ENCODE results near the gene CYP2S1. TPM values are rescaled to one million over a fixed set of nuclear protein-coding genes. Genes with fewer than 3 reads are reported as not detected.

CYP2S1 gene
- total and polyA plus RNA-seq, 2 experiments from 2014 or later = 130 to 315 TPM

DNA sequence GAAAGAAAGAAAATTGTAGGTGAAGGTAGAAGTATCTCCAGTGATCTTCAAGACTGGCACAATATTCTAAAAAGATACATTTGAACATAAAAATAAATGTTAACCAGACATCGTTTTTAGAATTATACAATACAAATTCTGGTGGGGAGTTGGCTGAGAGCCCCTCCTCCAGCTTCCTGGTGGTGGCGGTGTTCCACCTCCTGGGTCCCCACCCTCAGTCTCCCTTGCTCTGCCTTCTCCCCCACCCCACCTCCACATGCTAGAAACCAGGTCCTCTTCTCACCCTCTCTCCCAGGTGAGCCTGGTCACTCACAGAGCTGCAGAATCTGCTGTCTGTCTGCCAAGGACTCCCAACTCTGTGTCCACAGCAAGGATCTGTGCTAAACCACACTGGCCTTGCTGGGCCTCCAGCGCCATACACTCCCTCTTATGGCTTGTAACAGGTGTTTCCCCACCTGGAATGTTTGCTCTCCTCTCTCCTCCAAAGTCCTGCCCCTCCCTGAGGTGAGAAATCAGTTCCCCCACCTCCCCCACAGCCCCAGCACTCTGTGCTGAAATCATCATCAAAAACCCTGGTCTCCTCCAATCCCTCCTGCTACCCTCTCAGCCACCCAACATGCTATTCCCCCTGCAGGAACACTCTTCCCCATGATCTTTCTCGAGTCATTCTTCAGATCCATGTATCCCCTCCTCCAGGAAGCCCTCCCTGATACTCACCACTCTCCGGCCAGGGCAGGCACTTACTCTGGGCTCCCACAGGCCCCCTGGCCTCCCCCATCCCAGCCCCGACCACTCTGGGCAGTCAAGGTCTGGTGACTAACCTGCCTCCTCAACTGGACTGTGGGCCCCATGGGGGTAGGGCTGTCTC is 20.5 kb upstream of the CYP2S1 start:
- H3F3A ChIP-seq (replicated peaks; ENCODE audit: low read depth) = peaks cover 8% of the 10 kb centered on the region; the same call in 1 of the 2 replicates
- H2AFZ ChIP-seq = no peak overlapping the region
- H3K4me2 ChIP-seq = peak overlapping the region; percentile 26; the same call in 1 of the 2 replicates
- H3K4me1 Mint-ChIP-seq = peaks cover 35% of the 10 kb centered on the region
- H3K79me2 ChIP-seq (replicated peaks; ENCODE audit: insufficient read depth) = peaks cover 8% of the 10 kb centered on the region; the same call in 1 of the 2 replicates
- H3K36me3 Mint-ChIP-seq (ENCODE audit: low read depth) = peaks cover 5% of the 10 kb centered on the region; the same call in 1 of the 3 replicates
- no peaks in the 10 kb centered on the region; the same call in 2 of the 3 replicates for H3K9me3 Mint-ChIP-seq
- ATAC-seq = peak; percentile 40
- no peaks in the 10 kb centered on the region for H3K36me3 ChIP-seq (ENCODE audit: insufficient read depth)
- peaks cover 24% of the 10 kb centered on the region for H3K4me1 ChIP-seq (ENCODE audit: insufficient read depth)
- no peak overlapping the region for H3K4me3 ChIP-seq
- no peak overlapping the region for H3K4me3 Mint-ChIP-seq
- DNase-seq (ENCODE audit: low spot score) = no peak
- H3K27ac Mint-ChIP-seq = peak overlapping the region; percentile 37; the same call in 1 of the 2 replicates
- no peaks in the 10 kb centered on the region for H4K20me1 ChIP-seq (replicated peaks; ENCODE audit: insufficient read depth)
- H3K27me3 Mint-ChIP-seq (ENCODE audit: insufficient read depth, low read depth, poor library complexity) = peaks cover 1% of the 10 kb centered on the region
- no peaks in the 10 kb centered on the region for H3K27me3 ChIP-seq (ENCODE audit: insufficient read depth)
- TF ChIP-seq, protein P1, sequence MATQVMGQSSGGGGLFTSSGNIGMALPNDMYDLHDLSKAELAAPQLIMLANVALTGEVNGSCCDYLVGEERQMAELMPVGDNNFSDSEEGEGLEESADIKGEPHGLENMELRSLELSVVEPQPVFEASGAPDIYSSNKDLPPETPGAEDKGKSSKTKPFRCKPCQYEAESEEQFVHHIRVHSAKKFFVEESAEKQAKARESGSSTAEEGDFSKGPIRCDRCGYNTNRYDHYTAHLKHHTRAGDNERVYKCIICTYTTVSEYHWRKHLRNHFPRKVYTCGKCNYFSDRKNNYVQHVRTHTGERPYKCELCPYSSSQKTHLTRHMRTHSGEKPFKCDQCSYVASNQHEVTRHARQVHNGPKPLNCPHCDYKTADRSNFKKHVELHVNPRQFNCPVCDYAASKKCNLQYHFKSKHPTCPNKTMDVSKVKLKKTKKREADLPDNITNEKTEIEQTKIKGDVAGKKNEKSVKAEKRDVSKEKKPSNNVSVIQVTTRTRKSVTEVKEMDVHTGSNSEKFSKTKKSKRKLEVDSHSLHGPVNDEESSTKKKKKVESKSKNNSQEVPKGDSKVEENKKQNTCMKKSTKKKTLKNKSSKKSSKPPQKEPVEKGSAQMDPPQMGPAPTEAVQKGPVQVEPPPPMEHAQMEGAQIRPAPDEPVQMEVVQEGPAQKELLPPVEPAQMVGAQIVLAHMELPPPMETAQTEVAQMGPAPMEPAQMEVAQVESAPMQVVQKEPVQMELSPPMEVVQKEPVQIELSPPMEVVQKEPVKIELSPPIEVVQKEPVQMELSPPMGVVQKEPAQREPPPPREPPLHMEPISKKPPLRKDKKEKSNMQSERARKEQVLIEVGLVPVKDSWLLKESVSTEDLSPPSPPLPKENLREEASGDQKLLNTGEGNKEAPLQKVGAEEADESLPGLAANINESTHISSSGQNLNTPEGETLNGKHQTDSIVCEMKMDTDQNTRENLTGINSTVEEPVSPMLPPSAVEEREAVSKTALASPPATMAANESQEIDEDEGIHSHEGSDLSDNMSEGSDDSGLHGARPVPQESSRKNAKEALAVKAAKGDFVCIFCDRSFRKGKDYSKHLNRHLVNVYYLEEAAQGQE (IDR thresholded peaks at IDR 0.05; ENCODE audit: unreplicated experiment) = no peak
- TF ChIP-seq, protein P2, sequence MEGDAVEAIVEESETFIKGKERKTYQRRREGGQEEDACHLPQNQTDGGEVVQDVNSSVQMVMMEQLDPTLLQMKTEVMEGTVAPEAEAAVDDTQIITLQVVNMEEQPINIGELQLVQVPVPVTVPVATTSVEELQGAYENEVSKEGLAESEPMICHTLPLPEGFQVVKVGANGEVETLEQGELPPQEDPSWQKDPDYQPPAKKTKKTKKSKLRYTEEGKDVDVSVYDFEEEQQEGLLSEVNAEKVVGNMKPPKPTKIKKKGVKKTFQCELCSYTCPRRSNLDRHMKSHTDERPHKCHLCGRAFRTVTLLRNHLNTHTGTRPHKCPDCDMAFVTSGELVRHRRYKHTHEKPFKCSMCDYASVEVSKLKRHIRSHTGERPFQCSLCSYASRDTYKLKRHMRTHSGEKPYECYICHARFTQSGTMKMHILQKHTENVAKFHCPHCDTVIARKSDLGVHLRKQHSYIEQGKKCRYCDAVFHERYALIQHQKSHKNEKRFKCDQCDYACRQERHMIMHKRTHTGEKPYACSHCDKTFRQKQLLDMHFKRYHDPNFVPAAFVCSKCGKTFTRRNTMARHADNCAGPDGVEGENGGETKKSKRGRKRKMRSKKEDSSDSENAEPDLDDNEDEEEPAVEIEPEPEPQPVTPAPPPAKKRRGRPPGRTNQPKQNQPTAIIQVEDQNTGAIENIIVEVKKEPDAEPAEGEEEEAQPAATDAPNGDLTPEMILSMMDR (conservative IDR thresholded peaks at IDR 0.05; ENCODE audit: low read depth in 2 of 2) = peak; percentile 49 to 61
- H3K9me2 ChIP-seq (ENCODE audit: insufficient read depth) = no peaks in the 10 kb centered on the region
- H3K27ac ChIP-seq (ENCODE audit: low read depth) = no peak overlapping the region

DNA sequence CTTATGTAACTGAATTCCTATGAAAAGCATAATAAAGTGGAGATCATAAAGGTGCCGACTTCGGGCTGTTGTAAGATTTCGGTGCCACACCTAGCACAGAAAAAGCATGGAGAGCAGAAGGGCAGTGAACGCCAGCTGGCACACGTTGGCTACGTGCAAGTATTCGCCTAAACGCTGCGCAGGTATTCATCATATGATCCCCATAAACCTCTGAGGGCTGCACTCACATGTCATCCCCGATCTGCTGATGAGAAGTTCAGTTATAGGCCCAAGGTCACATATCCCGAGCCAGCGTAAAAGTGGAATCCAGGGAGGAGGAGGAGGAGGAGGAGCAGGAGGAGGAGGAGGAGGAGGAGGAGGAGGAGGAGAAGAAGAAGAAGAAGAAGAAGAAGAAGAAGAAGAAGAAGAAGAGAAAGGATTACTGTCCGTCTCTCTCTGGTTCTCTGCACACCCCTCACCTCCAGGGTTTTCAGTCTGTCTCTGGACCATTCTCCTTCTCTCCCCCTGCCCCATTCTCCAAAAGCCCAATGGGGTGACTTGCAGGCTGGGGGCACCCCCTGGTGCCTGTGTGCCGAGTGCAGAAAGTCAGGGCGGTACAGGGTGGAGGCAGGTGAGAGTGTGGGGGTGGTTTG is 18.6 kb upstream of the CYP2S1 start:
- Histone ChIP-seq H3K4me2 (peak overlapping the region; percentile 77; the same call in 1 of the 2 replicates), H3K4me1 (ENCODE audit: insufficient read depth) (peaks cover 24% of the 10 kb centered on the region), H4K20me1 (replicated peaks; ENCODE audit: insufficient read depth) (no peaks in the 10 kb centered on the region), H3K9me2 (ENCODE audit: insufficient read depth) (no peaks in the 10 kb centered on the region), H3K27ac (ENCODE audit: low read depth) (no peak overlapping the region), H3K4me3 (no peak overlapping the region), H3K27me3 (ENCODE audit: insufficient read depth) (no peaks in the 10 kb centered on the region), H3K79me2 (replicated peaks; ENCODE audit: insufficient read depth) (peaks cover 8% of the 10 kb centered on the region; the same call in 1 of the 2 replicates), H2AFZ (no peak overlapping the region), H3K36me3 (ENCODE audit: insufficient read depth) (no peaks in the 10 kb centered on the region), H3F3A (replicated peaks; ENCODE audit: low read depth) (peaks cover 8% of the 10 kb centered on the region; the same call in 1 of the 2 replicates)
- DNase-seq (ENCODE audit: low spot score) (no peak), ATAC-seq (no peak)
- peaks cover 9% of the 10 kb centered on the region; the same call in 2 of the 3 replicates for H3K9me3 Mint-ChIP-seq
- peaks cover 5% of the 10 kb centered on the region for H3K36me3 Mint-ChIP-seq (ENCODE audit: low read depth)
- peak overlapping the region; percentile 4; the same call in 1 of the 3 replicates for H3K4me3 Mint-ChIP-seq
- H3K27ac Mint-ChIP-seq = no peak overlapping the region
- peaks cover 33% of the 10 kb centered on the region for H3K4me1 Mint-ChIP-seq
- H3K27me3 Mint-ChIP-seq (ENCODE audit: insufficient read depth, low read depth, poor library complexity) = no peaks in the 10 kb centered on the region
- TF ChIP-seq, protein P1 (IDR thresholded peaks at IDR 0.05; ENCODE audit: unreplicated experiment) = no peak
- no peak for TF ChIP-seq CREB1 (CRISPR knock-in tag; IDR thresholded peaks at IDR 0.05; ENCODE audit: low read depth)
- no peak for TF ChIP-seq ZNF114 (CRISPR knock-in tag; IDR thresholded peaks at IDR 0.05)

Data from GM23338 (cell line).